Hepatocyte (in vitro differentiated cells): Measurements from ENCODE around the gene EFNA2. TPM values are rescaled to one million over a fixed set of nuclear protein-coding genes. Genes with fewer than 3 reads are reported as not detected.

ENCODE experiments used
- DNase-seq: peaks from one replicate; pipeline ENCODE4 v3.0.0-alpha.2; 2016; ENCODE audit warnings: low spot score
- H2AFZ ChIP-seq: fragments of 200-600 bp; sonication (generic); 2 replicates; pipeline ENCODE4 v1.6.0; 2016; ENCODE audit warnings: antibody characterized with exemption, mild to moderate bottlenecking
- H3K27ac ChIP-seq: fragments of 200-600 bp; sonication (generic); 2 replicates; pipeline ENCODE4 v1.5.1; 2016; ENCODE audit warnings: mild to moderate bottlenecking
- H3K27me3 ChIP-seq: fragments of 200-600 bp; sonication (generic); 2 replicates; pipeline ENCODE4 v1.6.1; 2016
- H3K36me3 ChIP-seq: fragments of 200-600 bp; sonication (generic); replicated peaks from 2 replicates; pipeline ENCODE4 v1.5.1; 2016; ENCODE audit warnings: low read depth; ENCODE audit not compliant: insufficient read depth
- H3K4me1 ChIP-seq: fragments of 200-600 bp; sonication (generic); 2 replicates; pipeline ENCODE4 v1.5.1; 2016; ENCODE audit warnings: mild to moderate bottlenecking, moderate library complexity; ENCODE audit not compliant: insufficient read depth
- H3K4me2 ChIP-seq: fragments of 200-600 bp; sonication (generic); 2 replicates; pipeline ENCODE4 v1.6.0; 2016
- H3K4me3 ChIP-seq: fragments of 200-600 bp; sonication (generic); 2 replicates; pipeline ENCODE4 v1.5.1; 2016; ENCODE audit warnings: mild to moderate bottlenecking
- H3K79me2 ChIP-seq: fragments of 200-600 bp; sonication (generic); 2 replicates; pipeline ENCODE4 v1.6.0; 2017; ENCODE audit warnings: mild to moderate bottlenecking
- H3K9me2 ChIP-seq: fragments of 200-600 bp; sonication (generic); replicated peaks from 2 replicates; pipeline ENCODE4 v1.6.0; 2017; ENCODE audit warnings: mild to moderate bottlenecking; ENCODE audit not compliant: insufficient read depth
- H3K9me3 ChIP-seq: fragments of 200-600 bp; sonication (generic); 2 replicates; pipeline ENCODE4 v1.5.1; 2016; ENCODE audit warnings: low read depth, mild to moderate bottlenecking
- H4K20me1 ChIP-seq: fragments of 200-600 bp; sonication (generic); 2 replicates; pipeline ENCODE4 v1.6.0; 2016; ENCODE audit warnings: mild to moderate bottlenecking; ENCODE audit not compliant: insufficient read depth, poor library complexity, severe bottlenecking
- EZH2 ChIP-seq: fragments of 200-600 bp; sonication (generic); IDR thresholded peaks from 2 replicates; pipeline ENCODE4 v1.6.1; 2016; ENCODE audit warnings: antibody characterized with exemption, mild to moderate bottlenecking, borderline replicate concordance
- EZH2phosphoT487 ChIP-seq: fragments of 200-600 bp; sonication (generic); IDR thresholded peaks from one replicate; pipeline ENCODE4 v1.6.1; 2018; ENCODE audit warnings: antibody characterized with exemption, mild to moderate bottlenecking, low read depth, moderate library complexity; ENCODE audit not compliant: unreplicated experiment, severe bottlenecking
- WGBS: methylation state at CpG from one replicate; pipeline ENCODE4 v1.1.6; 2016; ENCODE audit warnings: low lambda C conversion rate; ENCODE audit errors: missing lambda C conversion rate; 5-methylcytosine and 5-hydroxymethylcytosine counted together
- polyA plus RNA-seq: library from polyadenylated mRNA; unstranded; fragments of >200 nt; fragmentation: Nextera tagmentation; extraction: Ambion mirVana; gene quantifications from 2 replicates; pipeline ENCODE4 v1.2.1, GENCODE V29; 2016
- total RNA-seq: library from RNA; depleted of rRNA; stranded (reverse); fragments of >200 nt; gene quantifications from 2 replicates; pipeline ENCODE4 v1.2.3, GENCODE V29; 2014
- TF ChIP-seq, protein P1 (sequence below): fragments of 200-600 bp; sonication (generic); IDR thresholded peaks from 2 replicates; pipeline ENCODE4 v1.5.1; 2016; ENCODE audit warnings: antibody characterized with exemption, mild to moderate bottlenecking; ENCODE audit not compliant: poor library complexity

The EFNA2 gene
- total and polyA plus RNA-seq, 2 experiments from 2014 or later: 1.3 to 14.2 TPM

DNA sequence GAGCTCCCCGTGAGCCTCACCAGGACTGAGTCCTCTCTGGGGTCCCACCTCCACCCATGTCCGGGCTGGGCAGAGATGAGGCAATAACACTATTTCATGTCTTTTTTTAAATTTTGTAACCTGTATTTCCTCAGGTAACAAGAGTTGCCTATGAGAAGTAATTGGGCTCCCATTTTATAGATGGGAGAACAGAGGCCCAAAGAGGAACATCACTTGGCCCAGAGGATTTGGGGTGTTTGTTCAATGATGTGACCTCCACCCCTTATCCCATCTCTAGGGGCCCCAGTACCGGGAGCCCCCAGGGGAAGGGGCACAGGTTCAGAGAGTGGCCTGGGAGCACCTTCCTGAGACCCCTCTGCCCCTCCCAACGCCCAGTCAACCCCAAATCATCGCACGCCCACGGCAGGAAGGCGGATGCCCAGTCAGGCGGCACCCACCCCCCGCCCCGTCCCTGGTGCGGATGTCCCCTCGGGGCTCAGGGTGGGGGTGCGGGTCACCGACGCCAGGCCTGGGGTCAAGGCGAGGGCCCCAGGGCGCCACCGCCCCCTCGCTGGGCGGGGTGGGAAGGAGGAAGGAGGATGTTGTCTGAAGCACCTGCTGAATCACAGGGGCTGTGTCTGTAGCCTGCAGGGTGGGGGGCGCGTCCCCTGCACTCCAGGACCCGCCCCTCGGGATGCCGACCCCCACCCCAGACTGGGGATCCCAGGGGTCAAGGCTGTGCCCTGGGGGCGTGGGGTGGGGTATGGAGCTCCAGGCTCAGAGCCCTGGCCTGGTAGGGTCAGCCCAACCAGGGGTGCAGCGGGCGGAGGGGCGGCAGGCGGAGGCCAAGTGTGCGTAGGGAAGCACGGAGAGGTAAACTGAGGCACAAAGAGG lies 25.6 kb upstream of the EFNA2 start:
- peaks cover 69% of the 10 kb centered on the region for H3K4me1 ChIP-seq
- no peak for TF ChIP-seq EZH2
- TF ChIP-seq EZH2phosphoT487: no peak
- TF ChIP-seq, protein P1, sequence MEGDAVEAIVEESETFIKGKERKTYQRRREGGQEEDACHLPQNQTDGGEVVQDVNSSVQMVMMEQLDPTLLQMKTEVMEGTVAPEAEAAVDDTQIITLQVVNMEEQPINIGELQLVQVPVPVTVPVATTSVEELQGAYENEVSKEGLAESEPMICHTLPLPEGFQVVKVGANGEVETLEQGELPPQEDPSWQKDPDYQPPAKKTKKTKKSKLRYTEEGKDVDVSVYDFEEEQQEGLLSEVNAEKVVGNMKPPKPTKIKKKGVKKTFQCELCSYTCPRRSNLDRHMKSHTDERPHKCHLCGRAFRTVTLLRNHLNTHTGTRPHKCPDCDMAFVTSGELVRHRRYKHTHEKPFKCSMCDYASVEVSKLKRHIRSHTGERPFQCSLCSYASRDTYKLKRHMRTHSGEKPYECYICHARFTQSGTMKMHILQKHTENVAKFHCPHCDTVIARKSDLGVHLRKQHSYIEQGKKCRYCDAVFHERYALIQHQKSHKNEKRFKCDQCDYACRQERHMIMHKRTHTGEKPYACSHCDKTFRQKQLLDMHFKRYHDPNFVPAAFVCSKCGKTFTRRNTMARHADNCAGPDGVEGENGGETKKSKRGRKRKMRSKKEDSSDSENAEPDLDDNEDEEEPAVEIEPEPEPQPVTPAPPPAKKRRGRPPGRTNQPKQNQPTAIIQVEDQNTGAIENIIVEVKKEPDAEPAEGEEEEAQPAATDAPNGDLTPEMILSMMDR: no peak
- no peak overlapping the region for H2AFZ ChIP-seq
- no peak for DNase-seq
- no peaks in the 10 kb centered on the region for H3K9me3 ChIP-seq
- peak overlapping the region; percentile 86 for H3K4me2 ChIP-seq
- H3K27ac ChIP-seq: peak overlapping the region; percentile 98
- no peaks in the 10 kb centered on the region for H3K27me3 ChIP-seq
- H4K20me1 ChIP-seq: peaks cover 18% of the 10 kb centered on the region
- H3K79me2 ChIP-seq: peaks cover 36% of the 10 kb centered on the region
- 16% methylated on average over 17 of the region's 33 CpGs for WGBS
- no peaks in the 10 kb centered on the region for H3K36me3 ChIP-seq
- no peak overlapping the region for H3K4me3 ChIP-seq
- H3K9me2 ChIP-seq: no peaks in the 10 kb centered on the region

DNA sequence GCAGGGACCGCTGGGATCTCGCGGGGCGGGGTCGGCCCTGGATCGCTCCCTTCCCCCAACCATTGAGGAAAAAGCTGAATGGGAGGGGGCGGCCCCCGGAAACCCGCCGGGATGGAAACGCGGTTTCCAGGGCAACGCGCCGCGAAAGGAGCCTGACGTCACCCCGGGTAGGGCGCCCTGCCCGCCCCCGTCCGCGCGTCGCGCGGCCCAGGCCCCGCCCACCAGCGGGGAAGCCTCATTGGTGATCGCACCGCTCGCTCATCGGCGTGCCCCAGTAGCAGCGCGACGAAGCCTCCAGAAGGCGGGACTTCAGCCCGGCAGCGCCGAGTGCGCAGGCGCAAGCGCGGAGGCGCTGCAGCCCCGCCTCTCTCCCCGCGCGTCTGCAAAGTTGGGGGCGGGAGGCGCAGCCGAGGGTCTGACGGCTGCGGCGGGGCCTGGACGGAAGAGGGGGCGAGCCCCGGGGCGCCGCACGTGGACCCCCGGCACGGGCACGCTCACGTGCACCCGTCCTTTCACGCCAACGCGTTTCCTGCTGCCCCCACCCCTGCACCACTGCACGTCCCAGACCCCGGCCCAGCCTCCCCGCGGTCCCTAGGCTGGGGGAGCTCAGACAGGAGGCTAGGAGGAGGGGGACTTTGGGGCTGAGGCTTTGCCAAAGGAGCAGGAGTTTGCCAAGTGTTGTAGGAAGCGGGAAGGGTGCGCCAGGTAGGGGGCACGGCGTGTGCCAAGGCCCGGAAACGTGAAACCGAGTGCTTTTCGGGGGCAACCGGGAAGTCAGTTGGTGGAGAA lies 24.7 kb upstream of the EFNA2 start:
- Histone ChIP-seq H3K36me3 (no peaks in the 10 kb centered on the region), H3K4me1 (peaks cover 71% of the 10 kb centered on the region), H3K79me2 (peaks cover 28% of the 10 kb centered on the region), H3K9me2 (no peaks in the 10 kb centered on the region), H2AFZ (no peak overlapping the region), H3K27ac (peak overlapping the region; percentile 98), H3K4me2 (peak overlapping the region; percentile 93), H3K9me3 (no peaks in the 10 kb centered on the region), H4K20me1 (peaks cover 15% of the 10 kb centered on the region), H3K4me3 (peak overlapping the region; percentile 66), H3K27me3 (no peaks in the 10 kb centered on the region)
- peak; percentile 99 for DNase-seq
- WGBS: 4% methylated on average over 49 of the region's 83 CpGs
- TF ChIP-seq EZH2 (no peak), EZH2phosphoT487 (no peak)
- TF ChIP-seq, protein P1: no peak

DNA sequence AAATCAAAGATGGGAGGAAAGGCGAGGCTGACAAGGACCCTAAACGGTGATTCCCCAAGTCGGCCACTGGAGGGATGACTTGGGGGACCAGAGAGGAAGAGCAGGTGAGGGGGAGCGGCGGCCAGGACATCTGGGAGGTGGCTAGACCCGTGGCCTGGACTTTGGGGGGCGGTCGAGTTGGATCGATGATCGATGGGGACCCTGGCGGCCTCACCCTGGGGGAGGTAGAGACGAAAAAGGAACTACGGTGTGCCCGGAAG lies 24.2 kb upstream of the EFNA2 start:
- no peaks in the 10 kb centered on the region for H3K9me2 ChIP-seq
- peak overlapping the region; percentile 98 for H3K27ac ChIP-seq
- H3K4me3 ChIP-seq: peak overlapping the region; percentile 66
- no peak for TF ChIP-seq EZH2
- TF ChIP-seq, protein P1: peak; percentile 6
- peaks cover 76% of the 10 kb centered on the region for H3K4me1 ChIP-seq
- H3K36me3 ChIP-seq: no peaks in the 10 kb centered on the region
- H3K9me3 ChIP-seq: no peaks in the 10 kb centered on the region
- DNase-seq: no peak
- H3K27me3 ChIP-seq: no peaks in the 10 kb centered on the region
- 33% methylated on average over 11 of the region's 14 CpGs for WGBS
- H2AFZ ChIP-seq: no peak overlapping the region
- H3K79me2 ChIP-seq: peaks cover 22% of the 10 kb centered on the region
- H3K4me2 ChIP-seq: peak overlapping the region; percentile 93
- peaks cover 12% of the 10 kb centered on the region for H4K20me1 ChIP-seq
